ENCODE data around the gene KIRREL3.

- TF ChIP-seq CTCF (IDR thresholded peaks at IDR 0.05) (no peak), POLR2A (IDR thresholded peaks at IDR 0.05) (no peak)
Observed at GRCh38 chr11:126456089-126456488, 544.5 kb downstream of the KIRREL3 start.

All from testis (tissue), 2 donors.